Right lobe of liver (tissue), 4 donors: ENCODE results near the gene MOV10.

Source experiments
- CTCF ChIP-seq, 4 donors: fragments of 200-600 bp in 3 of 4; fragments of 450-650 bp in 1 of 4; IDR thresholded peaks; one replicate each; pipeline versions ENCODE4 v1.5.1 to v1.8.0; 2016 to 2022; ENCODE audit warnings: antibody characterized with exemption in 4 of 4, mild to moderate bottlenecking in 2 of 4
- POLR2A ChIP-seq: fragments of 450-650 bp; IDR thresholded peaks from one replicate; pipeline ENCODE4 v1.6.1; 2017; ENCODE audit warnings: antibody characterized with exemption, mild to moderate bottlenecking
- donor health status: DM: no; HTN: no; CAD: no.
- donor health status: DM: no; HTN: no; CAD: no.
- donor health status: DM: no; HTN: yes; CAD: no.

- no peak for TF ChIP-seq CTCF (IDR thresholded peaks at IDR 0.05)
- no peak for TF ChIP-seq POLR2A
Measured at GRCh38 chr1:112719706-112720105, 45.2 kb downstream of the MOV10 start.
